ENCODE measurements around the gene RPL41. TPM values are rescaled to one million over a fixed set of nuclear protein-coding genes. Genes with fewer than 3 reads are reported as not detected.

The RPL41 gene
- polyA plus RNA-seq, 1 of the 3 experiments (the other 2 are of a cell fraction) = 12,464 TPM

DNA sequence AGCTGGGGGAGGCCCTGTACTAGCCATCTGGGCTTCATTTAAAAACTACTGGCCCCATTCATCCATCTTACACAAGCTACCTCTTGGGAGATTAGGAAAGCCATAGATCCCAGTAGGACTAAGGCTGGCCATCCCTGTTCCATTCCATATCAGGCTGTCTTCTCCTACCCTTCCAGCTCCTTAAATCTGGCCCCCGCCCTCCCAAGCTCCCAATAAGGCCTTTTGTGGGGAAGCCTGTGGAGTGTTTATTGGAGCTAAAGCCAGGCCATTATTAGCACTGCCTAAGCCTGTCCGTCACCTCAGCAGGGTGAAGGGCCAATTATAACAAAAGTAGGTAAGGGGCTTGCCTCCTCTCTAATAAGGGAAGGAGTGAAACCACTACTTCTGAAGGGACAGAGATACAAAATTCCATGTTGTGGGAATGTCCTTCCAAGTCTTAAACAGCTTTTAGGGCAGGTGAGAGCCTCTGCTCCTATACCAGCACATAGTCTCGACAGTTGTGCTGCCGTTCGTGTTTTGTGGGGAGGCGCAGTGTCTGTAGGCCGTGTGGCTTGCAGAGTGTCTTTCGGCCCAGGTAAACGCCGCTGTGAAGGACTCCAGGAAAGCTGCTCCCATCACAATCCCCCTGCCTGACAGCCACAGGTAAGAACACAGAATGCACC is 45.4 kb downstream of the RPL41 start:
- Histone ChIP-seq H2AFZ (ENCODE audit: low read depth) (no peak overlapping the region), H3K27me3 (ENCODE audit: insufficient read depth) (no peaks in the 10 kb centered on the region), H3K79me2 (ENCODE audit: insufficient read depth) (peaks cover 47% of the 10 kb centered on the region), H4K20me1 (ENCODE audit: insufficient read depth) (peaks cover 42% of the 10 kb centered on the region), H3K4me1 (ENCODE audit: control insufficient read depth in 1 of 2, insufficient read depth in 2 of 2, low read depth in 1 of 2, low read length in 1 of 2) (peaks cover 23 to 28% of the 10 kb centered on the region in 2 experiments; a peak in 3 of 4 replicates), H3K27ac (ENCODE audit: low read depth in 2 of 2, low read length in 1 of 2) (peak overlapping the region in 1 of 2 experiments; percentile 82; a peak in 1 of 4 replicates), H3K9me2 (no peaks in the 10 kb centered on the region), H3K36me3 (replicated peaks in 1 of 2; ENCODE audit: control insufficient read depth in 1 of 2, insufficient read depth in 2 of 2, low read length in 1 of 2) (peaks cover 52 to 54% of the 10 kb centered on the region in 2 experiments), H3K9me3 (no peaks in the 10 kb centered on the region), H3K4me2 (peak overlapping the region; percentile 97), H3F3A (replicated peaks; ENCODE audit: insufficient read depth) (peaks cover 69% of the 10 kb centered on the region), H3K4me3 (ENCODE audit: low read depth in 2 of 2, low read length in 1 of 2) (no peak overlapping the region), H3K9ac (no peak overlapping the region)
- 95% methylated on average over 10 of the region's 10 CpGs for WGBS (ENCODE audit: low lambda C conversion rate)
- TF ChIP-seq FOXJ3 (CRISPR knock-in tag; IDR thresholded peaks at IDR 0.05) (no peak), GABPA (IDR thresholded peaks at IDR 0.05; ENCODE audit: low read depth) (no peak), CHD2 (IDR thresholded peaks at IDR 0.05; ENCODE audit: low read length, partially characterized antibody) (no peak), SMC3 (IDR thresholded peaks at IDR 0.05; ENCODE audit: low read depth, low read length) (no peak), FOXM1 (IDR thresholded peaks at IDR 0.05; ENCODE audit: low read depth) (no peak), TCF12 (IDR thresholded peaks at IDR 0.05) (no peak), TEAD4 (IDR thresholded peaks at IDR 0.05; ENCODE audit: borderline replicate concordance, insufficient read depth) (no peak), YY1 (IDR thresholded peaks at IDR 0.05; ENCODE audit: low read depth) (no peak), JUND (IDR thresholded peaks at IDR 0.05) (no peak), GATA2 (CRISPR knock-in tag; IDR thresholded peaks at IDR 0.05) (no peak), NRF1 (IDR thresholded peaks at IDR 0.05; ENCODE audit: low read depth, low read length) (no peak), RCOR1 (IDR thresholded peaks at IDR 0.05; ENCODE audit: low read length) (no peak), SIN3A (IDR thresholded peaks at IDR 0.05; ENCODE audit: borderline replicate concordance, low read depth, low read length) (no peak)
- TF ChIP-seq, protein P1, sequence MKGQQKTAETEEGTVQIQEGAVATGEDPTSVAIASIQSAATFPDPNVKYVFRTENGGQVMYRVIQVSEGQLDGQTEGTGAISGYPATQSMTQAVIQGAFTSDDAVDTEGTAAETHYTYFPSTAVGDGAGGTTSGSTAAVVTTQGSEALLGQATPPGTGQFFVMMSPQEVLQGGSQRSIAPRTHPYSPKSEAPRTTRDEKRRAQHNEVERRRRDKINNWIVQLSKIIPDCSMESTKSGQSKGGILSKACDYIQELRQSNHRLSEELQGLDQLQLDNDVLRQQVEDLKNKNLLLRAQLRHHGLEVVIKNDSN (IDR thresholded peaks at IDR 0.05; ENCODE audit: borderline replicate concordance, low read depth) = no peak
- TF ChIP-seq, protein P2, sequence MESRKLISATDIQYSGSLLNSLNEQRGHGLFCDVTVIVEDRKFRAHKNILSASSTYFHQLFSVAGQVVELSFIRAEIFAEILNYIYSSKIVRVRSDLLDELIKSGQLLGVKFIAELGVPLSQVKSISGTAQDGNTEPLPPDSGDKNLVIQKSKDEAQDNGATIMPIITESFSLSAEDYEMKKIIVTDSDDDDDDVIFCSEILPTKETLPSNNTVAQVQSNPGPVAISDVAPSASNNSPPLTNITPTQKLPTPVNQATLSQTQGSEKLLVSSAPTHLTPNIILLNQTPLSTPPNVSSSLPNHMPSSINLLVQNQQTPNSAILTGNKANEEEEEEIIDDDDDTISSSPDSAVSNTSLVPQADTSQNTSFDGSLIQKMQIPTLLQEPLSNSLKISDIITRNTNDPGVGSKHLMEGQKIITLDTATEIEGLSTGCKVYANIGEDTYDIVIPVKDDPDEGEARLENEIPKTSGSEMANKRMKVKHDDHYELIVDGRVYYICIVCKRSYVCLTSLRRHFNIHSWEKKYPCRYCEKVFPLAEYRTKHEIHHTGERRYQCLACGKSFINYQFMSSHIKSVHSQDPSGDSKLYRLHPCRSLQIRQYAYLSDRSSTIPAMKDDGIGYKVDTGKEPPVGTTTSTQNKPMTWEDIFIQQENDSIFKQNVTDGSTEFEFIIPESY (IDR thresholded peaks at IDR 0.05; ENCODE audit: borderline replicate concordance, low read depth) = no peak
- TF ChIP-seq, protein P3, sequence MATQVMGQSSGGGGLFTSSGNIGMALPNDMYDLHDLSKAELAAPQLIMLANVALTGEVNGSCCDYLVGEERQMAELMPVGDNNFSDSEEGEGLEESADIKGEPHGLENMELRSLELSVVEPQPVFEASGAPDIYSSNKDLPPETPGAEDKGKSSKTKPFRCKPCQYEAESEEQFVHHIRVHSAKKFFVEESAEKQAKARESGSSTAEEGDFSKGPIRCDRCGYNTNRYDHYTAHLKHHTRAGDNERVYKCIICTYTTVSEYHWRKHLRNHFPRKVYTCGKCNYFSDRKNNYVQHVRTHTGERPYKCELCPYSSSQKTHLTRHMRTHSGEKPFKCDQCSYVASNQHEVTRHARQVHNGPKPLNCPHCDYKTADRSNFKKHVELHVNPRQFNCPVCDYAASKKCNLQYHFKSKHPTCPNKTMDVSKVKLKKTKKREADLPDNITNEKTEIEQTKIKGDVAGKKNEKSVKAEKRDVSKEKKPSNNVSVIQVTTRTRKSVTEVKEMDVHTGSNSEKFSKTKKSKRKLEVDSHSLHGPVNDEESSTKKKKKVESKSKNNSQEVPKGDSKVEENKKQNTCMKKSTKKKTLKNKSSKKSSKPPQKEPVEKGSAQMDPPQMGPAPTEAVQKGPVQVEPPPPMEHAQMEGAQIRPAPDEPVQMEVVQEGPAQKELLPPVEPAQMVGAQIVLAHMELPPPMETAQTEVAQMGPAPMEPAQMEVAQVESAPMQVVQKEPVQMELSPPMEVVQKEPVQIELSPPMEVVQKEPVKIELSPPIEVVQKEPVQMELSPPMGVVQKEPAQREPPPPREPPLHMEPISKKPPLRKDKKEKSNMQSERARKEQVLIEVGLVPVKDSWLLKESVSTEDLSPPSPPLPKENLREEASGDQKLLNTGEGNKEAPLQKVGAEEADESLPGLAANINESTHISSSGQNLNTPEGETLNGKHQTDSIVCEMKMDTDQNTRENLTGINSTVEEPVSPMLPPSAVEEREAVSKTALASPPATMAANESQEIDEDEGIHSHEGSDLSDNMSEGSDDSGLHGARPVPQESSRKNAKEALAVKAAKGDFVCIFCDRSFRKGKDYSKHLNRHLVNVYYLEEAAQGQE (IDR thresholded peaks at IDR 0.05; ENCODE audit: low read depth, low read length) = no peak
- TF ChIP-seq, protein P4, sequence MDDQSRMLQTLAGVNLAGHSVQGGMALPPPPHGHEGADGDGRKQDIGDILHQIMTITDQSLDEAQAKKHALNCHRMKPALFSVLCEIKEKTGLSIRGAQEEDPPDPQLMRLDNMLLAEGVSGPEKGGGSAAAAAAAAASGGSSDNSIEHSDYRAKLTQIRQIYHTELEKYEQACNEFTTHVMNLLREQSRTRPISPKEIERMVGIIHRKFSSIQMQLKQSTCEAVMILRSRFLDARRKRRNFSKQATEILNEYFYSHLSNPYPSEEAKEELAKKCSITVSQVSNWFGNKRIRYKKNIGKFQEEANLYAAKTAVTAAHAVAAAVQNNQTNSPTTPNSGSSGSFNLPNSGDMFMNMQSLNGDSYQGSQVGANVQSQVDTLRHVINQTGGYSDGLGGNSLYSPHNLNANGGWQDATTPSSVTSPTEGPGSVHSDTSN (IDR thresholded peaks at IDR 0.05) = no peak; the same call in 1 of the 2 replicates
- POLR2A ChIA-PET = interaction anchor here (1.1 to 2.1 kb wide), 4 partner anchors 11 to 43 kb away, joined by 3 to 12 read pairs (median 6); partner anchors contain the start of genes ESYT1 and ZC3H10
- DNase-seq = no peak
- CTCF ChIA-PET = interaction anchor here (0.8 to 7.8 kb wide), 11 partner anchors 10 to 97 kb away, joined by 3 to 60 read pairs (median 3); partner anchors contain the start of genes ANKRD52, ESYT1, MYL6B and RNF41
